Neural progenitor cell (in vitro differentiated cells): ENCODE results near the gene KCTD10.

Experiments used
- EZH2 ChIP-seq: fragments of 200-600 bp; sonication (generic); IDR thresholded peaks from 2 replicates; pipeline ENCODE4 v1.6.1; 2017; ENCODE audit warnings: antibody characterized with exemption, mild to moderate bottlenecking, moderate library complexity
- EZH2phosphoT487 ChIP-seq: fragments of 200-600 bp; sonication (generic); IDR thresholded peaks from 2 replicates; pipeline ENCODE4 v1.6.1; 2017; ENCODE audit warnings: antibody characterized with exemption
- TF ChIP-seq, protein P1 (sequence below): fragments of 200-600 bp; sonication (generic); IDR thresholded peaks from 2 replicates; pipeline ENCODE4 v1.5.1; 2017; ENCODE audit warnings: antibody characterized with exemption, mild to moderate bottlenecking

DNA sequence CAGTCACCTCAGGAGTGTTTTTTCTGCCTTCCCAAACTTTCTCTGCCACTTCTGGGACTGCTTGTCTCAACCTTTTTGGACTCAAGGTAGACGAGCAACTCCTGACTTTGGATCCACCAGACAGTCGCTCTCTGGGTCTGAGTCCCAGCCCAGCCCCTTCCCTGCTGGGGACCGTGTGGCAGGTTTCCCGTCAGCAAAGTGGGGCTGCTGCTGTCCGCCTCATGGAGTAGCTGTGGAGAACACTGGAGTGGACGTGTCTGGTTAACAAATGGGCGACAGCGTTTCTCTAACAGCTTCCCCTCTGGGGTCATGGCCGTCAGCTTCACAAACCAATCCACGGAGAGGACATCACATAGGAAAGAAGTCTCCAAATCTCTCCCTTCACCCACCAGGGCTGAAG lies 54.8 kb downstream of the KCTD10 start:
- TF ChIP-seq, protein P1, sequence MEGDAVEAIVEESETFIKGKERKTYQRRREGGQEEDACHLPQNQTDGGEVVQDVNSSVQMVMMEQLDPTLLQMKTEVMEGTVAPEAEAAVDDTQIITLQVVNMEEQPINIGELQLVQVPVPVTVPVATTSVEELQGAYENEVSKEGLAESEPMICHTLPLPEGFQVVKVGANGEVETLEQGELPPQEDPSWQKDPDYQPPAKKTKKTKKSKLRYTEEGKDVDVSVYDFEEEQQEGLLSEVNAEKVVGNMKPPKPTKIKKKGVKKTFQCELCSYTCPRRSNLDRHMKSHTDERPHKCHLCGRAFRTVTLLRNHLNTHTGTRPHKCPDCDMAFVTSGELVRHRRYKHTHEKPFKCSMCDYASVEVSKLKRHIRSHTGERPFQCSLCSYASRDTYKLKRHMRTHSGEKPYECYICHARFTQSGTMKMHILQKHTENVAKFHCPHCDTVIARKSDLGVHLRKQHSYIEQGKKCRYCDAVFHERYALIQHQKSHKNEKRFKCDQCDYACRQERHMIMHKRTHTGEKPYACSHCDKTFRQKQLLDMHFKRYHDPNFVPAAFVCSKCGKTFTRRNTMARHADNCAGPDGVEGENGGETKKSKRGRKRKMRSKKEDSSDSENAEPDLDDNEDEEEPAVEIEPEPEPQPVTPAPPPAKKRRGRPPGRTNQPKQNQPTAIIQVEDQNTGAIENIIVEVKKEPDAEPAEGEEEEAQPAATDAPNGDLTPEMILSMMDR, result no peak
- TF ChIP-seq EZH2, result no peak
- no peak for TF ChIP-seq EZH2phosphoT487
